A549 (cell line): ENCODE results near the gene PSMG1. TPM values are rescaled to one million over a fixed set of nuclear protein-coding genes. Genes with fewer than 3 reads are reported as not detected.

Source experiments
- ATAC-seq, 2 experiments: fragments of 200-7000 bp in 1 of 2; fragments of >200 bp in 1 of 2; cut with Nextera tagmentation in 1 of 2; cut with Tn5 transposase in 1 of 2; 3 replicates each; pipeline versions ENCODE4 v1.8.0 to v1.9.1; 2018 to 2020; ENCODE audit warnings: mild to moderate bottlenecking in 1 of 2, moderate library complexity in 1 of 2
- CTCF ChIA-PET: fragments of 300-600 bp; sonication (Branson Sonifier 250); formaldehyde crosslinking; extraction: SDS; loops from one replicate; lab custom pipeline; 2021; ENCODE audit warnings: antibody characterized with exemption, inconsistent platforms; lab: Yijun Ruan, JAX
- POLR2A ChIA-PET: fragments of 350-600 bp; formaldehyde crosslinking; extraction: SDS; loops from one replicate; lab custom pipeline; 2021; ENCODE audit warnings: antibody characterized with exemption, inconsistent platforms; lab: Yijun Ruan, JAX
- DNase-seq, 2 experiments: peaks; one replicate each; pipeline versions ENCODE4 v3.0.0 to v3.0.0-alpha.2; 2011 to 2016; ENCODE audit warnings: low read depth in 1 of 2, low spot score in 1 of 2
- FAIRE-seq: peaks from 2 replicates; lab custom pipeline; 2011; peaks lifted over from hg19 to GRCh38; lab: Jason Lieb, UNC
- H3K27ac ChIP-seq, 2 experiments: fragments of >200 bp; sonication (Bioruptor Twin); formaldehyde crosslinking; 3 replicates each; pipeline ENCODE4 v1.5.1; 2016 to 2017
- H3K4me1 ChIP-seq: fragments of >200 bp; sonication (Bioruptor Twin); formaldehyde crosslinking; 3 replicates; pipeline ENCODE4 v1.6.1; 2016
- H3K4me2 ChIP-seq: fragments of >200 bp; sonication (Bioruptor Twin); formaldehyde crosslinking; 3 replicates; pipeline ENCODE4 v1.6.1; 2016
- H3K4me3 ChIP-seq: fragments of >200 bp; sonication (Bioruptor Twin); formaldehyde crosslinking; 3 replicates; pipeline ENCODE4 v1.5.1; 2016
- H3K9me3 ChIP-seq: fragments of >200 bp; sonication (Bioruptor Twin); formaldehyde crosslinking; 3 replicates; pipeline ENCODE4 v1.6.1; 2016
- ATOH8 ChIP-seq: fragments of 250-450 bp; sonication (Bioruptor Pico); IDR thresholded peaks from 2 replicates; pipeline ENCODE4 v1.5.0; 2020; ENCODE audit warnings: low read depth, mild to moderate bottlenecking, moderate library complexity
- BCL3 ChIP-seq: fragments of >200 bp; sonication (Bioruptor Twin); formaldehyde crosslinking; IDR thresholded peaks from 3 replicates; pipeline ENCODE4 v1.6.1; 2016
- BHLHE40 ChIP-seq: IDR thresholded peaks from 2 replicates; pipeline ENCODE4 v1.6.1; 2012; ENCODE audit warnings: low read depth, low read length, inconsistent platforms
- CEBPB ChIP-seq, 2 experiments: fragments of >200 bp in 1 of 2; sonication (Bioruptor Twin) in 1 of 2; formaldehyde crosslinking in 1 of 2; IDR thresholded peaks; 2 replicates each; pipeline ENCODE4 v1.6.1; 2012 to 2016
- CHD2 ChIP-seq: fragments of 150-350 bp; IDR thresholded peaks from 2 replicates; pipeline ENCODE4 v1.6.1; 2014; ENCODE audit warnings: low read length; ENCODE audit not compliant: partially characterized antibody
- EHMT2 ChIP-seq: fragments of 200-600 bp; sonication (generic); IDR thresholded peaks from 2 replicates; pipeline ENCODE4 v1.6.1; 2016; ENCODE audit warnings: antibody characterized with exemption, low read depth, mild to moderate bottlenecking, moderate library complexity
- ELK1 ChIP-seq: fragments of 150-350 bp; IDR thresholded peaks from 2 replicates; pipeline ENCODE4 v1.6.1; 2014; ENCODE audit warnings: low read depth, mild to moderate bottlenecking, low read length
- EP300 ChIP-seq, 2 experiments: fragments of >200 bp; sonication (Bioruptor Twin); formaldehyde crosslinking; IDR thresholded peaks; 2 replicates in 1 of 2; 3 replicates in 1 of 2; pipeline ENCODE4 v1.6.1; 2016 to 2017
- GATA3 ChIP-seq: IDR thresholded peaks from 2 replicates; pipeline ENCODE4 v1.6.1; 2012; ENCODE audit warnings: borderline replicate concordance
- HOXB13 ChIP-seq: fragments of 250-450 bp; sonication (Bioruptor Pico); IDR thresholded peaks from 2 replicates; pipeline ENCODE4 v1.5.0; 2020; ENCODE audit warnings: low read depth, mild to moderate bottlenecking, moderate library complexity
- HOXB5 ChIP-seq: fragments of 250-450 bp; sonication (Bioruptor Pico); IDR thresholded peaks from 2 replicates; pipeline ENCODE4 v1.5.0; 2020; ENCODE audit warnings: mild to moderate bottlenecking, moderate library complexity
- JUN ChIP-seq, 2 experiments: fragments of >200 bp; sonication (Bioruptor Twin); formaldehyde crosslinking; IDR thresholded peaks; 2 replicates in 1 of 2; 3 replicates in 1 of 2; pipeline ENCODE4 v1.6.1; 2016 to 2017
- MAFK ChIP-seq: fragments of 450-650 bp; IDR thresholded peaks from 2 replicates; pipeline ENCODE4 v1.6.1; 2014; ENCODE audit not compliant: partially characterized antibody
- MAX ChIP-seq: IDR thresholded peaks from 2 replicates; pipeline ENCODE4 v1.6.1; 2012
- NPAS2 ChIP-seq: fragments of 250-450 bp; sonication (Bioruptor Pico); IDR thresholded peaks from 2 replicates; pipeline ENCODE4 v1.8.0; 2022; ENCODE audit warnings: mild to moderate bottlenecking, moderate library complexity, borderline replicate concordance
- NR3C1 ChIP-seq: fragments of >200 bp; sonication (Bioruptor Twin); formaldehyde crosslinking; IDR thresholded peaks from 3 replicates; pipeline ENCODE4 v1.6.1; 2017
- POLR2AphosphoS2 ChIP-seq: conservative IDR thresholded peaks from 2 replicates; pipeline ENCODE4 v1.6.1; 2012; ENCODE audit warnings: low read length, improper control_type of control experiment, inconsistent platforms
- RFX5 ChIP-seq: fragments of 450-650 bp; IDR thresholded peaks from 2 replicates; pipeline ENCODE4 v1.7.1; 2014; ENCODE audit warnings: antibody characterized with exemption, mild to moderate bottlenecking, moderate library complexity
- SMC3 ChIP-seq: fragments of >200 bp; sonication (Bioruptor Twin); formaldehyde crosslinking; IDR thresholded peaks from 3 replicates; pipeline ENCODE4 v1.6.1; 2018; ENCODE audit warnings: inconsistent platforms
- SREBF2 ChIP-seq: fragments of 450-650 bp; IDR thresholded peaks from 2 replicates; pipeline ENCODE4 v1.6.1; 2014; ENCODE audit warnings: mild to moderate bottlenecking, moderate library complexity
- ZC3H11A ChIP-seq: fragments of 450-650 bp; IDR thresholded peaks from 2 replicates; pipeline ENCODE4 v1.6.1; 2014; ENCODE audit warnings: antibody characterized with exemption, mild to moderate bottlenecking
- ZFP36 ChIP-seq: fragments of 450-650 bp; IDR thresholded peaks from 2 replicates; pipeline ENCODE4 v1.6.1; 2014; ENCODE audit warnings: borderline replicate concordance; ENCODE audit not compliant: partially characterized antibody
- WGBS: methylation state at CpG from one replicate; pipeline ENCODE4 v1.1.6; 2017; ENCODE audit errors: missing lambda C conversion rate; 5-methylcytosine and 5-hydroxymethylcytosine counted together
- polyA plus RNA-seq, 4 experiments: library from polyadenylated mRNA; depleted of rRNA in 3 of 4; stranded (reverse); fragments of >200 nt; fragmentation: RNase III in 1 of 4; extraction: RNeasy Plus Mini Kit Qiagen cat#74134 plus additional on column Dnase treatment in 1 of 4; gene quantifications; 2 replicates in 3 of 4; 3 replicates in 1 of 4; pipeline ENCODE4 v1.2.3, GENCODE V29; 2011 to 2017

Gene PSMG1
- polyA plus RNA-seq, 2 of the 4 experiments (the other 2 are of a cell fraction) = 95.8 to 96.0 TPM

- Histone ChIP-seq H3K27ac (no peak overlapping the region), H3K4me3 (no peak overlapping the region), H3K4me1 (0 out of 3 replicates have a peak, but pooled peaks cover 9% of the 10 kb centered on the region), H3K4me2 (peak overlapping the region; percentile 95), H3K9me3 (no peaks in the 10 kb centered on the region)
- 84% methylated on average over 4 of the region's 4 CpGs for WGBS
- FAIRE-seq (no peak), DNase-seq (no peak), ATAC-seq (no peak)
- ChIA-PET POLR2A (no interaction called here), CTCF (interaction anchor here (1.0 to 1.2 kb wide), 3 partner anchors 13 to 44 kb away, joined by 3 to 6 read pairs (median 3); no protein-coding TSS in a partner anchor)
- TF ChIP-seq MAFK (no peak), HOXB13 (CRISPR knock-in tag) (no peak), MAX (no peak), POLR2AphosphoS2 (no peak), NR3C1 (no peak), RFX5 (no peak), BCL3 (no peak), SREBF2 (no peak), SMC3 (no peak), JUN (IDR thresholded peaks at IDR 0.05) (no peak), GATA3 (no peak), ATOH8 (CRISPR knock-in tag) (no peak), CHD2 (no peak), ELK1 (no peak), BHLHE40 (no peak), EHMT2 (no peak), ZFP36 (no peak), HOXB5 (CRISPR knock-in tag) (no peak), EP300 (IDR thresholded peaks at IDR 0.05) (no peak), ZC3H11A (no peak)
Measured at GRCh38 chr21:39181205-39181818, 1.9 kb downstream of the PSMG1 start.

- no peak overlapping the region for H3K4me2 ChIP-seq
- no peaks in the 10 kb centered on the region for H3K9me3 ChIP-seq
- ChIA-PET POLR2A (no interaction called here), CTCF (interaction anchor here (1.0 to 1.2 kb wide), 3 partner anchors 13 to 43 kb away, joined by 3 to 6 read pairs (median 3); no protein-coding TSS in a partner anchor)
- FAIRE-seq (no peak), DNase-seq (peak in 1 of 2 experiments; percentile 9), ATAC-seq (no peak)
- WGBS = 93% methylated on average over 2 of the region's 2 CpGs
- no peak overlapping the region for H3K27ac ChIP-seq
- no peak overlapping the region for H3K4me3 ChIP-seq
- 0 out of 3 replicates have a peak, but pooled peaks cover 9% of the 10 kb centered on the region for H3K4me1 ChIP-seq
- TF ChIP-seq NPAS2 (CRISPR knock-in tag) (no peak), CEBPB (IDR thresholded peaks at IDR 0.05) (no peak)
Measured at GRCh38 chr21:39180429-39181019, 2.7 kb downstream of the PSMG1 start.
